HG02623 (cell line): Measurements from ENCODE around the gene RABEP1.
"Not testable (repeated sequence)": the region's sequence is repeated elsewhere in the genome, so short reads cannot be mapped to it uniquely, and the experiment has no call there.

Experiments used
- ATAC-seq: cut with Tn5 transposase; IDR thresholded peaks from one replicate; pipeline ENCODE4 v1.9.1; 2021; ENCODE audit warnings: moderate library complexity; ENCODE audit not compliant: unreplicated experiment

RABEP1 gene

GRCh38 chr17:5281814-5282641, at the start of gene RABEP1:
RABEP1 (plus strand) TSS chr17:5282284; CDS start chr17:5282487, 203 bp downstream.
- peak; percentile 76 for ATAC-seq

DNA sequence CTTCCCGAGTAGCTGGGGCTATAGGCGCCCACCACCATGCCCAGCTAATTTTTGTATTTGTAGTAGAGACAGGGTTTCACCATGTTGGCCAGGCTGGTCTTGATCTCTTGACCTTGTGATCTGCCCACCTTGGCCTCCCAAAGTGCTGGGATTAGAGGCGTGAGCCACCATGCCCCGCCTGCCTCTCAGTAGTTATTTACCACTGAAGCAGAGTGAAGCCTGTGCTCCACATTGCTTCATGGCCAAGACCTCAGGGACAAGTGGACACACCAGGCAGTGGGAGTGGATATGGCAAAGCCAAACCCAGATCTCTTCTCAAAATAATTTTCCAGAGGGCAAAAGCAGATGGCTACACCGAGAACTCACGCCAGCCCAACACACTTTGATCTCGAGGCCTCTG, 48.6 kb upstream of the RABEP1 start:
- ATAC-seq, result not testable (repeated sequence)

GRCh38 chr17:5234645-5235576, 47.2 kb upstream of the RABEP1 start, which contains the start of gene SCIMP:
SCIMP (minus strand) TSS chr17:5234860; CDS start chr17:5234755, 105 bp downstream.
- peak; percentile 40 for ATAC-seq

- ATAC-seq, result no peak
Measured at GRCh38 chr17:5236938-5237540, 45.0 kb upstream of the RABEP1 start.

GRCh38 chr17:5237541-5238016, 44.5 kb upstream of the RABEP1 start:
- no peak for ATAC-seq

- ATAC-seq, result no peak
Measured at GRCh38 chr17:5238333-5238732, 43.8 kb upstream of the RABEP1 start.

DNA sequence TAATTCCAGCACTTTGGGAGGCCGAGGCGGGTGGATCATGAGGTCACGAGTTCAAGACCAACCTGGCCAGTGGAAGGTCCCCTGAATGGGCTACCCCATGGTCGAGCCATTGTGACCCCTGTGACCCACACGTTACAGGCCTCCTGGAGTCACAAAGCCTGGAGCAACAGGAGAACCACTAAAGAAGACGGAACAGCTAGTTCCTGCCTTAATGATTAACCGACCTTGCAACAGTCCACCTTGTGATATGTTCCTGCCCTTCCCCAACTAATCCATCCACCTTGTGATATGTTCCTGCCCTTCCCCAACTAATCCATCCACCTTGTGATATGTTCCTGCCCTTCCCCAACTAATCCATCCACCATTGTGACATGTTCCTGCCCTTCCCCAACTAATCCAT, 42.3 kb upstream of the RABEP1 start:
- not testable (repeated sequence) for ATAC-seq

DNA sequence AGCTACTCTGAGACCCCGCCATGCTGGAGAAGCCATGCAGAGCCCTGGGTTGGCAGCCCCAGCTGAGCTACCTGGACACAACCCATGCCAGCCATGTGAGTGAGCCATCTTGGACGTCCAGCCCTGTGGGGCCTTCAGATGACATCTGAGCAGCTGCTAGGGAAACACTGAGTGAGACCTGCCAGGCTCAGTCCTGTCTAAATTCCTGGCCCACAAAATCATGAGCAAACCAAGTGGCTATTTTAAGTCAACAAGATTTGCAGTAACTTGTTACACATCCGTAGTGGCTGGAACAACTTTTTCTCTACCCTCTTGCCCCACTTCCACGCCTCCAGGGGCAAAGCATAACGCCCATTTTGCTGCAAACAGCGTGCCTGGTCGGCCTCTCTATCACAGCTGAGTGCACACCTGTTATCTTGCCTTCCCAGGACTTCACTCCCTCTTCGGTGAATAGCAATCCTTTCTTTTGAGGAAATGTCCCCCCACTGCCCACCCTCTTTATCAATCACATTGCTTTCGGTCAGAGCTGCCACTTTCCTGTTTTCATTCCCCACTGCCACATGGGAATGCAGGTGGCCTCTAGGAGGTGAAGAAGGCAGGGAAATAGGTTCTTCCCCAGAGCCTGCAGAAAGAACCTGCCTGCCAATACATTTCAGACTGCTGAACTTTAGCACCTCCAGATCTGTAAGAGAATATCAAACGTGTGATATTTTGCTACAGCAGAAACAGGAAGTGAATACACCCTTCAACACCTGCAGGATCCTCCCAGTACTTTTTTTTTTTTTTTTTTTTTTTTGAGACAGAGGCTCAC, 40.0 kb upstream of the RABEP1 start:
- no peak for ATAC-seq

- no peak for ATAC-seq
Measured at GRCh38 chr17:5247621-5248020, 34.5 kb upstream of the RABEP1 start.

- ATAC-seq, result no peak
Measured at GRCh38 chr17:5248821-5249479, 33.1 kb upstream of the RABEP1 start.

DNA sequence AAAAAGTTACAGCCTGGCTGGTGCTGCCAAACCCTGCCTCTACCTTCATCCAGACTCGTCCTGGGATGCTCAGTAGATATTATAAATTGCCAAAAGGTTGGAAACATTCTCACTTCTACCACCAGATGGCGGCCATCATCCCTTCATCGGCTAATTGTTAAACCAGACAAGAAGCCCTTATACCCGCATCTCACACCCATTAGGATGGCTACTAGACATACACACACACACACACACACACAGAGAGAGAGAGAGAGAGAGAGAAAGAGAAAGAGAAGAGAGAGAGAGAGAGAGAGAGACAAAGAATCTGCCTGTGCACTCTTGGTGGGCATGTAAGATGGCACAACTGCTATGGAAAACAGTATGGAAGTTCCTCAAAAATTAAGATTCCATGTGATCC, 32.5 kb upstream of the RABEP1 start:
- no peak for ATAC-seq

GRCh38 chr17:5254414-5254813, 27.7 kb upstream of the RABEP1 start:
- no peak for ATAC-seq

GRCh38 chr17:5254903-5255521, 27.1 kb upstream of the RABEP1 start:
- no peak for ATAC-seq

GRCh38 chr17:5257124-5257523, 25.0 kb upstream of the RABEP1 start:
- ATAC-seq, result no peak

GRCh38 chr17:5260542-5260941, 21.5 kb upstream of the RABEP1 start:
- ATAC-seq, result no peak

GRCh38 chr17:5262416-5262991, 19.6 kb upstream of the RABEP1 start:
- ATAC-seq, result no peak

- no peak for ATAC-seq
Measured at GRCh38 chr17:5263441-5263840, 18.6 kb upstream of the RABEP1 start.

- no peak for ATAC-seq
Measured at GRCh38 chr17:5264893-5265292, 17.2 kb upstream of the RABEP1 start.
